Astrocyte (in vitro differentiated cells and primary cell): ENCODE measurements around the gene SRM. TPM values are rescaled to one million over a fixed set of nuclear protein-coding genes. Genes with fewer than 3 reads are reported as not detected.

Experiments used
- DNase-seq: peaks from one replicate; pipeline ENCODE4 v3.0.0-alpha.2; 2010; ENCODE audit warnings: low read depth
- FAIRE-seq: peaks from 2 replicates; lab custom pipeline; 2011; peaks lifted over from hg19 to GRCh38; lab: Jason Lieb, UNC
- H2AFZ ChIP-seq: 2 replicates; pipeline ENCODE4 v1.6.0; 2012; ENCODE audit warnings: low read depth, low read length, inconsistent platforms
- H3K27ac ChIP-seq: 2 replicates; pipeline ENCODE4 v1.5.1; 2011; ENCODE audit warnings: low read depth, low read length, inconsistent platforms
- H3K27me3 ChIP-seq: 2 replicates; pipeline ENCODE4 v1.6.0; 2011; ENCODE audit warnings: low read length, inconsistent platforms; ENCODE audit not compliant: insufficient read depth
- H3K36me3 ChIP-seq: 2 replicates; pipeline ENCODE4 v1.5.1; 2011; ENCODE audit warnings: low read length, inconsistent platforms; ENCODE audit not compliant: insufficient read depth
- H3K4me1 ChIP-seq: 2 replicates; pipeline ENCODE4 v1.5.1; 2011; ENCODE audit warnings: low read length, inconsistent platforms; ENCODE audit not compliant: insufficient read depth
- H3K4me2 ChIP-seq: 2 replicates; pipeline ENCODE4 v1.6.0; 2012; ENCODE audit warnings: low read length, inconsistent platforms
- H3K4me3 ChIP-seq: 2 replicates; pipeline ENCODE4 v1.5.1; 2011; ENCODE audit warnings: low read depth, mild to moderate bottlenecking, low read length, inconsistent platforms; ENCODE audit not compliant: insufficient read depth
- H3K79me2 ChIP-seq: 2 replicates; pipeline ENCODE4 v1.6.0; 2012; ENCODE audit warnings: mild to moderate bottlenecking, low read length, inconsistent platforms; ENCODE audit not compliant: insufficient read depth
- H3K9ac ChIP-seq: 2 replicates; pipeline ENCODE4 v1.6.0; 2012; ENCODE audit warnings: mild to moderate bottlenecking, low read length, inconsistent platforms
- H3K9me3 ChIP-seq: 2 replicates; pipeline ENCODE4 v1.5.1; 2012; ENCODE audit warnings: low read depth, mild to moderate bottlenecking, low read length, inconsistent platforms; ENCODE audit not compliant: insufficient read depth
- H4K20me1 ChIP-seq: 2 replicates; pipeline ENCODE4 v1.6.0; 2012; ENCODE audit warnings: low read length, inconsistent platforms; ENCODE audit not compliant: insufficient read depth
- H3K27ac Mint-ChIP-seq: one replicate; pipeline ENCODE4 v1.8.0; 2021; ENCODE audit warnings: mild to moderate bottlenecking, mixed read lengths; ENCODE audit not compliant: unreplicated experiment
- H3K27me3 Mint-ChIP-seq: one replicate; pipeline ENCODE4 v1.8.0; 2021; ENCODE audit warnings: low read depth, mixed read lengths; ENCODE audit not compliant: unreplicated experiment
- H3K36me3 Mint-ChIP-seq: one replicate; pipeline ENCODE4 v1.8.0; 2021; ENCODE audit warnings: low read depth, mixed read lengths; ENCODE audit not compliant: unreplicated experiment
- H3K4me1 Mint-ChIP-seq: one replicate; pipeline ENCODE4 v1.8.0; 2021; ENCODE audit warnings: low read depth, mixed read lengths; ENCODE audit not compliant: unreplicated experiment
- H3K4me3 Mint-ChIP-seq: one replicate; pipeline ENCODE4 v1.8.0; 2021; ENCODE audit warnings: mild to moderate bottlenecking, moderate library complexity, mixed read lengths; ENCODE audit not compliant: unreplicated experiment
- H3K9me3 Mint-ChIP-seq: one replicate; pipeline ENCODE4 v1.8.0; 2021; ENCODE audit warnings: mild to moderate bottlenecking, mixed read lengths; ENCODE audit not compliant: unreplicated experiment
- CTCF ChIP-seq: IDR thresholded peaks from 2 replicates; pipeline ENCODE4 v1.5.1; 2011; ENCODE audit warnings: low read depth, mild to moderate bottlenecking, inconsistent platforms, low read length, moderate library complexity; ENCODE audit not compliant: insufficient read depth
- EZH2 ChIP-seq: IDR thresholded peaks from 2 replicates; pipeline ENCODE4 v1.6.1; 2012; ENCODE audit warnings: mild to moderate bottlenecking, low read length, inconsistent platforms; ENCODE audit not compliant: insufficient read depth
- total RNA-seq: library from RNA; stranded (reverse); gene quantifications from 2 replicates; pipeline ENCODE4 v1.2.1, GENCODE V29; 2021

The SRM gene
- total RNA-seq, 1 donor from 2014 or later, result 225 TPM

- Mint-ChIP-seq H3K27ac (no peak overlapping the region), H3K9me3 (no peaks in the 10 kb centered on the region), H3K4me3 (no peak overlapping the region), H3K4me1 (no peaks in the 10 kb centered on the region), H3K36me3 (peaks cover 24% of the 10 kb centered on the region), H3K27me3 (no peaks in the 10 kb centered on the region)
- Histone ChIP-seq H3K27me3 (no peaks in the 10 kb centered on the region), H3K4me2 (no peak overlapping the region), H3K4me1 (no peaks in the 10 kb centered on the region), H3K9me3 (no peaks in the 10 kb centered on the region), H3K36me3 (peaks cover 53% of the 10 kb centered on the region), H3K79me2 (no peaks in the 10 kb centered on the region), H2AFZ (no peak overlapping the region), H4K20me1 (peaks cover 7% of the 10 kb centered on the region), H3K27ac (no peak overlapping the region), H3K4me3 (no peak overlapping the region), H3K9ac (no peak overlapping the region)
- FAIRE-seq, result no peak
- TF ChIP-seq EZH2, result no peak
- no peak for TF ChIP-seq CTCF
- no peak for DNase-seq
These were observed 9.0 kb upstream of the SRM start for GRCh38 chr1:11068600-11069473.

GRCh38 chr1:11067716-11068599 lies 8.1 kb upstream of the SRM start:
- DNase-seq (no peak), FAIRE-seq (no peak)
- Histone ChIP-seq H3K27me3 (no peaks in the 10 kb centered on the region), H3K36me3 (peaks cover 51% of the 10 kb centered on the region), H3K79me2 (no peaks in the 10 kb centered on the region), H3K4me2 (no peak overlapping the region), H3K9me3 (no peaks in the 10 kb centered on the region), H3K9ac (no peak overlapping the region), H2AFZ (no peak overlapping the region), H3K4me1 (no peaks in the 10 kb centered on the region), H3K4me3 (no peak overlapping the region), H4K20me1 (peaks cover 12% of the 10 kb centered on the region), H3K27ac (no peak overlapping the region)
- H3K4me3 Mint-ChIP-seq, result no peak overlapping the region
- H3K27ac Mint-ChIP-seq, result no peak overlapping the region
- TF ChIP-seq CTCF (no peak), EZH2 (no peak)
- H3K4me1 Mint-ChIP-seq, result peaks cover 4% of the 10 kb centered on the region
- H3K36me3 Mint-ChIP-seq, result peaks cover 24% of the 10 kb centered on the region
- no peaks in the 10 kb centered on the region for H3K27me3 Mint-ChIP-seq
- H3K9me3 Mint-ChIP-seq, result no peaks in the 10 kb centered on the region
